BJ (cell line): Measurements from ENCODE around the gene PLPP2. TPM values are rescaled to one million over a fixed set of nuclear protein-coding genes. Genes with fewer than 3 reads are reported as not detected.

Experiments used
- CTCF ChIA-PET: fragments of 350-600 bp; formaldehyde crosslinking; extraction: SDS; loops from one replicate; lab custom pipeline; 2021; ENCODE audit warnings: antibody characterized with exemption, inconsistent platforms; lab: Yijun Ruan, JAX
- POLR2A ChIA-PET: fragments of 300-600 bp; sonication (Branson Sonifier 250); formaldehyde crosslinking; extraction: SDS; loops from one replicate; lab custom pipeline; 2021; ENCODE audit warnings: antibody characterized with exemption; lab: Charles Lee
- DNase-seq: peaks from one replicate; pipeline ENCODE4 v3.0.0-alpha.2; 2011; ENCODE audit warnings: low read depth
- H3K27me3 ChIP-seq: 2 replicates; pipeline ENCODE4 v1.6.0; 2011; ENCODE audit warnings: low read length; ENCODE audit not compliant: control insufficient read depth, insufficient read depth
- H3K36me3 ChIP-seq: 2 replicates; pipeline ENCODE4 v1.5.1; 2011; ENCODE audit warnings: low read length; ENCODE audit not compliant: control insufficient read depth, insufficient read depth
- H3K4me3 ChIP-seq: 2 replicates; pipeline ENCODE4 v1.5.1; 2011; ENCODE audit warnings: low read depth, mild to moderate bottlenecking, control low read depth, low read length
- CTCF ChIP-seq: IDR thresholded peaks from 2 replicates; pipeline ENCODE4 v1.5.1; 2011; ENCODE audit warnings: low read depth, mild to moderate bottlenecking, control low read depth, inconsistent platforms, low read length, moderate library complexity; ENCODE audit not compliant: insufficient read depth
- polyA plus RNA-seq: library from polyadenylated mRNA; depleted of rRNA; stranded (reverse); fragments of >200 nt; gene quantifications from 2 replicates; pipeline ENCODE4 v1.2.3, GENCODE V29; 2011

PLPP2 gene
- polyA plus RNA-seq, 1 experiment, result 6.7 TPM

- Histone ChIP-seq H3K4me3 (no peak overlapping the region), H3K36me3 (no peaks in the 10 kb centered on the region), H3K27me3 (no peaks in the 10 kb centered on the region)
- no peak for TF ChIP-seq CTCF
- ChIA-PET POLR2A (no interaction called here), CTCF (interaction anchor here (0.5 to 1.1 kb wide), 2 partner anchors 15 to 34 kb away, joined by 3 read pairs; no protein-coding TSS in a partner anchor)
- no peak for DNase-seq
Measured at GRCh38 chr19:281156-281853, 9.9 kb downstream of the PLPP2 start.

DNA sequence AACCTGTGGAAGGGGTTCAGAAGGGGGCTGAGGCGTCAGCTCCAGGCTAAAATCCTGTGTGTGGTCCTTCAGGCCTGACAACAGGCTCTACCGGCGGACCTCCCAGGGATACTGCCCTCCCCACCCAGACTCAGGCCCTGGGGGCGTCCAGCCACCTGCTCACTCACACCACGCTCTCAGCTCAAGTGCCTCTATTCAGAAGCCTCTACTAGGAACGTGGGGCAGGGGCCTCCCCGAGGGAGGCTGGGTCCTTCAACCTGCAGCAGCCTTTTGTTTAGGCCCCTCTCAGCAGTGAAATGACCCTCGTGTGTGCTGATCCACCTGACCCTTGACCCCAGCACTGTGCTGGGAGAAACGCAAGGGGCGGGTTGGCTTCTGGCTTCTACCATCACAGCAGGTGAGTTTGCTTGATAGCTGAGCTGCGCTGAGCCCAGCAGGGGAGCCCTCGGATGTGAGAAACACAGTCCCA, 10.6 kb downstream of the PLPP2 start:
- no peak for TF ChIP-seq CTCF
- H3K36me3 ChIP-seq, result no peaks in the 10 kb centered on the region
- H3K4me3 ChIP-seq, result no peak overlapping the region
- ChIA-PET POLR2A (no interaction called here), CTCF (interaction anchor here (0.5 to 3.6 kb wide), 3 partner anchors 9 to 34 kb away, joined by 3 to 14 read pairs (median 3); no protein-coding TSS in a partner anchor)
- H3K27me3 ChIP-seq, result no peaks in the 10 kb centered on the region
- no peak for DNase-seq

DNA sequence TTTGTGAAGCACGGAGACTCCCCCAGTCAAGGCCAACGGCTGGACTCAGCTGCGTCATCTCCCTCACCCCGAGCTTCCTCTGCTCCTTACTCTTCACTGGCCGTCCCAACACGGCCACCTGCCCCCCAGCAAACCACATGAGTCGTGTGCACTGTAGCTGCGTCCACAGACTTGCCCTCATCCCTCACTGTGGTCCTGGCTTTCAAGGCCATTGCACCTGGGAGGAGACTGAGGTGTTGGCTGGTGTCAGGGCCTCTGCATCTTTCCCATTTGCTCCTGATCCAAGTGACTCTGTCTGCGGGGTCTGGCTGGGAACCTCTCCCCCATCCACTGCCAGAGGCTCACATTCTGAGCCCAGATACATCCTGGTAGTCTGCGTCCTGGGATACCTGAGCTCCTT, 11.5 kb downstream of the PLPP2 start:
- CTCF ChIA-PET, result interaction anchor here (1.1 to 3.6 kb wide), 3 partner anchors 8 to 16 kb away, joined by 3 to 14 read pairs (median 4); no protein-coding TSS in a partner anchor
- Histone ChIP-seq H3K4me3 (no peak overlapping the region), H3K27me3 (no peaks in the 10 kb centered on the region), H3K36me3 (no peaks in the 10 kb centered on the region)
- POLR2A ChIA-PET, result no interaction called here
- DNase-seq, result no peak
- no peak for TF ChIP-seq CTCF

DNA sequence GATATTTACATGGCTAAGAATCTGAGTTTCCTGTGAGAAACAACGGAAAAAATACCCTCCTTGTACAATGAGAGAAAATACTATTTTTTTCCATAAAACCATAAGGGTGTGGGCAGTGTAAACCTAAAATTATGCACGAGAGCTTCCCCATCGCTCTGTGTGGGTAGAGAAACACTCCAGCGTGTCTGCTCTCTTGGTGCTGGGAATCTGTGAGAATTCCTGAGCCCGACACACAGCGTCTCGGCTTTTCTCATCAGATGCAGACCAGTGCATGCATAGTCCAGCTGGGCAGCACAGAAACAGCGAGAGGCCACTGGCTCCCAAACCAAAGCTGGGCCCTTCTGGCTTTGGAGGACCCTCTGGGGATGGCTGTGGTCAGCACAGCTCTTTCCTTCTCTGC, 12.0 kb downstream of the PLPP2 start:
- H3K36me3 ChIP-seq, result no peaks in the 10 kb centered on the region
- CTCF ChIA-PET, result interaction anchor here (1.1 to 3.6 kb wide), 3 partner anchors 11 to 16 kb away, joined by 4 to 14 read pairs (median 5); no protein-coding TSS in a partner anchor
- H3K27me3 ChIP-seq, result no peaks in the 10 kb centered on the region
- TF ChIP-seq CTCF, result no peak
- no peak for DNase-seq
- POLR2A ChIA-PET, result no interaction called here
- H3K4me3 ChIP-seq, result no peak overlapping the region

DNA sequence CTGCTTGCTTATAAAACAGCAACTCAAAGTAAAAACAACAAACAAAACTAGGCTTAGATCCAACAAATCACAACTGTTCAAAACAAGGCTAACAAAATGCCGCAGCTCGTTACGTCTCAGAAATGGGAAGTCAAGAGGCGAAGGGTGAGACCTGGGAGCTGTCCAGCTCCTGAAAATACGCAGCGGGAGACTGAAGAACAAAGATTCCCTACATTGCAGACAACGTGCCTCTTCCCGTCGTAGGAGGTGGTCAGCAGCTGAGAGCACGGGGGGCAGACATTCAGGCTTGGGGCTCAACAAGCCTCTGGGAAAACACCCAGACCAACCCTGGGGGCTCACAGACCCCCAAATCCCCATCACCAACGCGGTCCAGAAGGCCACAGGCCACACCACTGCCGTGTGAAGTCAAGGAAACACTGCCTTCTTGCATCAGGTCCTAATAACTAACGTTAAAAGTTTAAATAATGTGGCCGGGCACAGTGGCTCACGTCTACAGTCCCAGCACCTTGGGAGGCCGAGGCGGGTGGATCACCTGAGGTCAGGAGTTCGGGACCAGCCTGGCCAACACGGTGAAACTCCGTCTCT, 13.5 kb downstream of the PLPP2 start:
- H3K27me3 ChIP-seq, result no peaks in the 10 kb centered on the region
- H3K4me3 ChIP-seq, result no peak overlapping the region
- POLR2A ChIA-PET, result no interaction called here
- DNase-seq, result no peak
- TF ChIP-seq CTCF, result no peak
- no peaks in the 10 kb centered on the region for H3K36me3 ChIP-seq
- CTCF ChIA-PET, result interaction anchor here (3.6 kb wide), 1 partner anchor 11 kb away, joined by 14 read pairs; no protein-coding TSS in a partner anchor
